Neural progenitor cell (in vitro differentiated cells): Measurements from ENCODE around the gene GMPR. TPM values are rescaled to one million over a fixed set of nuclear protein-coding genes. Genes with fewer than 3 reads are reported as not detected.

Experiments
- DNase-seq: peaks from one replicate; pipeline ENCODE4 v3.0.0-alpha.2; 2016; ENCODE audit warnings: low spot score
- H2AFZ ChIP-seq: fragments of 200-600 bp; sonication (generic); replicated peaks from 2 replicates; pipeline ENCODE4 v1.6.1; 2016; ENCODE audit warnings: antibody characterized with exemption
- H3F3A ChIP-seq: fragments of 200-600 bp; sonication (generic); 2 replicates; pipeline ENCODE4 v1.6.1; 2016; ENCODE audit warnings: antibody characterized with exemption, low read depth
- H3K27ac ChIP-seq: fragments of 200-600 bp; sonication (generic); 2 replicates; pipeline ENCODE4 v1.5.1; 2016; ENCODE audit warnings: mild to moderate bottlenecking
- H3K27me3 ChIP-seq: fragments of 200-600 bp; sonication (generic); 2 replicates; pipeline ENCODE4 v1.6.1; 2016; ENCODE audit warnings: mild to moderate bottlenecking, moderate library complexity
- H3K36me3 ChIP-seq: fragments of 200-600 bp; sonication (generic); 2 replicates; pipeline ENCODE4 v1.5.1; 2016
- H3K4me1 ChIP-seq: fragments of 200-600 bp; sonication (generic); 2 replicates; pipeline ENCODE4 v1.6.1; 2016; ENCODE audit warnings: mixed run types
- H3K4me2 ChIP-seq: fragments of 200-600 bp; sonication (generic); 2 replicates; pipeline ENCODE4 v1.6.1; 2016
- H3K4me3 ChIP-seq: fragments of 200-600 bp; sonication (generic); 2 replicates; pipeline ENCODE4 v1.5.1; 2016
- H3K79me2 ChIP-seq: fragments of 200-600 bp; sonication (generic); 2 replicates; pipeline ENCODE4 v1.6.1; 2016; ENCODE audit warnings: low read depth
- H3K9ac ChIP-seq: fragments of 200-600 bp; sonication (generic); 2 replicates; pipeline ENCODE4 v1.6.1; 2016
- H3K9me3 ChIP-seq: fragments of 200-600 bp; sonication (generic); 2 replicates; pipeline ENCODE4 v1.5.1; 2016; ENCODE audit warnings: low read depth
- H4K20me1 ChIP-seq: fragments of 200-600 bp; sonication (generic); 2 replicates; pipeline ENCODE4 v1.6.1; 2016; ENCODE audit warnings: low read depth
- H3K27ac Mint-ChIP-seq: 3 replicates; pipeline ENCODE4 v1.8.0; 2021; ENCODE audit warnings: mixed read lengths
- H3K27me3 Mint-ChIP-seq: 2 replicates; pipeline ENCODE4 v1.8.0; 2022; ENCODE audit warnings: low read depth, mild to moderate bottlenecking, inconsistent platforms, moderate library complexity, mixed read lengths; ENCODE audit not compliant: insufficient read depth
- H3K36me3 Mint-ChIP-seq: 3 replicates; pipeline ENCODE4 v1.8.0; 2021; ENCODE audit warnings: mixed read lengths
- H3K4me1 Mint-ChIP-seq: 3 replicates; pipeline ENCODE4 v1.8.0; 2021; ENCODE audit warnings: mixed read lengths
- H3K4me3 Mint-ChIP-seq: 3 replicates; pipeline ENCODE4 v1.8.0; 2021; ENCODE audit warnings: mild to moderate bottlenecking, moderate library complexity, mixed read lengths
- H3K9me3 Mint-ChIP-seq: 3 replicates; pipeline ENCODE4 v1.8.0; 2020; ENCODE audit warnings: mixed read lengths
- EZH2 ChIP-seq: fragments of 200-600 bp; sonication (generic); IDR thresholded peaks from 2 replicates; pipeline ENCODE4 v1.6.1; 2017; ENCODE audit warnings: antibody characterized with exemption, mild to moderate bottlenecking, moderate library complexity
- EZH2phosphoT487 ChIP-seq: fragments of 200-600 bp; sonication (generic); IDR thresholded peaks from 2 replicates; pipeline ENCODE4 v1.6.1; 2017; ENCODE audit warnings: antibody characterized with exemption
- total RNA-seq: library from RNA; depleted of rRNA; stranded (reverse); fragments of >200 nt; gene quantifications from 2 replicates; pipeline ENCODE4 v1.2.3, GENCODE V29; 2015; ENCODE audit warnings: low replicate concordance
- TF ChIP-seq, protein P1 (sequence below): fragments of 200-600 bp; sonication (generic); IDR thresholded peaks from 2 replicates; pipeline ENCODE4 v1.5.1; 2017; ENCODE audit warnings: antibody characterized with exemption, mild to moderate bottlenecking

Gene GMPR
- total RNA-seq, 1 donor from 2014 or later: not detected

DNA sequence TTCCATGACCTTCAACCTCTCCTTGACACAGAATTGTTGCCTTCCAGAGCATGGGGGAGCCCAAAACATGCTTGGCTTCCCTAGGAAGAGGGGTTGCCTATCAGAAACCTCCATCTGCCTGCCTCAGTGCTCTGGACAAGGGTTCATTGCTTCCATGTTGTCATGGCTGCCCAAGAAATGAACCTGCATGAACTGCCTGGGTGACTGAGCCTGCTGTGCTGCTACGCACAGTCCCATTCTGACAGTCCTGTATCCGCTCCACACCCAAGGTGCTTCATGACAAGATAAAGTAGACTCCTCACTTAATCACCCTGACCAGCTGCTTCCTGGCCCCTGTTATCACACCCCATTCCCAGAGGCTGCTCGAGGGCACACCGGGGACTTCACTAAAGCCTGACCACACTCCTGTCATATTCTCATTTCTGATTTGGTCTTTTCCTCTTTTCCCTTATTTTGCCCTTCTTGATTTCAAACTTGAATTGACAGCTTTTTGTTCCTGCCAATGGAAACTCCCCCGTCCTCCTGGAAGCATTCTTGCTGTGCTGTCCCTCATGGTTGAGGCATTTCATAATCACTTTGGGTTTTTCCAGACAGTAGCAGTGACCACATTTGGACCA lies 31.9 kb downstream of the GMPR start:
- Histone ChIP-seq H3K27me3 (no peaks in the 10 kb centered on the region), H3K4me1 (no peaks in the 10 kb centered on the region), H4K20me1 (no peaks in the 10 kb centered on the region), H3K79me2 (no peaks in the 10 kb centered on the region), H3K4me2 (no peak overlapping the region), H3K27ac (no peak overlapping the region), H3K9me3 (no peaks in the 10 kb centered on the region), H3K9ac (no peak overlapping the region), H2AFZ (no peak overlapping the region), H3K36me3 (no peaks in the 10 kb centered on the region), H3F3A (no peaks in the 10 kb centered on the region), H3K4me3 (no peak overlapping the region)
- H3K4me1 Mint-ChIP-seq: peaks cover 3% of the 10 kb centered on the region
- DNase-seq: no peak
- H3K27ac Mint-ChIP-seq: no peak overlapping the region
- TF ChIP-seq, protein P1, sequence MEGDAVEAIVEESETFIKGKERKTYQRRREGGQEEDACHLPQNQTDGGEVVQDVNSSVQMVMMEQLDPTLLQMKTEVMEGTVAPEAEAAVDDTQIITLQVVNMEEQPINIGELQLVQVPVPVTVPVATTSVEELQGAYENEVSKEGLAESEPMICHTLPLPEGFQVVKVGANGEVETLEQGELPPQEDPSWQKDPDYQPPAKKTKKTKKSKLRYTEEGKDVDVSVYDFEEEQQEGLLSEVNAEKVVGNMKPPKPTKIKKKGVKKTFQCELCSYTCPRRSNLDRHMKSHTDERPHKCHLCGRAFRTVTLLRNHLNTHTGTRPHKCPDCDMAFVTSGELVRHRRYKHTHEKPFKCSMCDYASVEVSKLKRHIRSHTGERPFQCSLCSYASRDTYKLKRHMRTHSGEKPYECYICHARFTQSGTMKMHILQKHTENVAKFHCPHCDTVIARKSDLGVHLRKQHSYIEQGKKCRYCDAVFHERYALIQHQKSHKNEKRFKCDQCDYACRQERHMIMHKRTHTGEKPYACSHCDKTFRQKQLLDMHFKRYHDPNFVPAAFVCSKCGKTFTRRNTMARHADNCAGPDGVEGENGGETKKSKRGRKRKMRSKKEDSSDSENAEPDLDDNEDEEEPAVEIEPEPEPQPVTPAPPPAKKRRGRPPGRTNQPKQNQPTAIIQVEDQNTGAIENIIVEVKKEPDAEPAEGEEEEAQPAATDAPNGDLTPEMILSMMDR: no peak
- TF ChIP-seq EZH2phosphoT487 (no peak), EZH2 (no peak)
- H3K9me3 Mint-ChIP-seq: peaks cover 4% of the 10 kb centered on the region
- no peak overlapping the region for H3K4me3 Mint-ChIP-seq
- H3K27me3 Mint-ChIP-seq: peaks cover 8% of the 10 kb centered on the region
- H3K36me3 Mint-ChIP-seq: no peaks in the 10 kb centered on the region

DNA sequence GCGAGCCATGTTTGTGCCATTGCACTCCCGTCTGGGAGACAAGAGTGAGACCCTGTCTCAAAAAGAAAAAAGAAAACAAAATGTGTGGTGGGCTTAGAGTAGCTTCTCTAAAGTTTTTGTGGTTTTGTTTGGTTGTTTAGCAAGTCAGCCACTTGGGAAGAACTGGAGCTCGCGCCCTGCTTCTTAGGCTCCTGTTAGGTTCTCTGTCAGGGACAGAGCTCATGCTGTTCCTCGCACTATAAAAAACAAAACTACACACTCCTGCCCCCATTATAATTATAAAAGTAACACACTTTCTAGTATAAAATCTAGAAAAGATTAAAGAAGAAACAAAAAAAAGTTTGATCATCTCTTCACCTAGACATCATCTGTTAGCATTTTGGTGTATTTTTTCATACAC lies 33.0 kb downstream of the GMPR start:
- Histone ChIP-seq H4K20me1 (no peaks in the 10 kb centered on the region), H3K4me2 (no peak overlapping the region), H3K27me3 (no peaks in the 10 kb centered on the region), H3K36me3 (no peaks in the 10 kb centered on the region), H2AFZ (no peak overlapping the region), H3K79me2 (no peaks in the 10 kb centered on the region), H3K27ac (no peak overlapping the region), H3K9ac (no peak overlapping the region), H3F3A (peaks cover under 1% of the 10 kb centered on the region), H3K4me1 (no peaks in the 10 kb centered on the region), H3K9me3 (no peaks in the 10 kb centered on the region), H3K4me3 (no peak overlapping the region)
- H3K27ac Mint-ChIP-seq: no peak overlapping the region
- no peaks in the 10 kb centered on the region for H3K36me3 Mint-ChIP-seq
- H3K4me3 Mint-ChIP-seq: no peak overlapping the region
- peaks cover 4% of the 10 kb centered on the region for H3K4me1 Mint-ChIP-seq
- H3K27me3 Mint-ChIP-seq: peaks cover 10% of the 10 kb centered on the region
- no peak for DNase-seq
- TF ChIP-seq EZH2: no peak
- no peak for TF ChIP-seq EZH2phosphoT487
- TF ChIP-seq, protein P1: no peak
- no peaks in the 10 kb centered on the region for H3K9me3 Mint-ChIP-seq

DNA sequence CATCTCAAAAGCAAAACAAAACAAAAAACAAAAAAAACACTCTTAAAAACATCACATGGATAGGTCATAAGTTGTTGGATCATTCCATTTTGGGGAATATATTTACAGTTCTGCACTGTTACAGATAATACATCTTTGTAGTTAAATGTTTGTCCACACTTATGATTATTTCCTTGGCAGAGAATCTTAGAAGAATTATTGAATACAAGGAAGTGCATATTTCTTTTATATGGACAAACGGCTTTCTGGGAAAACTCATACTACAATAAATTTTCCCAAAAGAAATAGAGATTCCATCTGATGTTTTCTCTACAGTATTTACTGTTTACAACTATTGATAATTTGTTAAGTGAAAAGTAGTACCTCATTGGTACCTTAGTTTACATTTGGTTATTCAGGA lies 33.8 kb downstream of the GMPR start:
- Histone ChIP-seq H4K20me1 (no peaks in the 10 kb centered on the region), H3K4me3 (no peak overlapping the region), H3K27ac (no peak overlapping the region), H3K36me3 (no peaks in the 10 kb centered on the region), H2AFZ (no peak overlapping the region), H3K4me2 (no peak overlapping the region), H3F3A (peaks cover 7% of the 10 kb centered on the region), H3K9me3 (no peaks in the 10 kb centered on the region), H3K4me1 (peaks cover 6% of the 10 kb centered on the region), H3K9ac (no peak overlapping the region), H3K27me3 (no peaks in the 10 kb centered on the region), H3K79me2 (no peaks in the 10 kb centered on the region)
- DNase-seq: no peak
- no peak overlapping the region for H3K4me3 Mint-ChIP-seq
- H3K27me3 Mint-ChIP-seq: peaks cover 10% of the 10 kb centered on the region
- no peaks in the 10 kb centered on the region for H3K9me3 Mint-ChIP-seq
- no peak overlapping the region for H3K27ac Mint-ChIP-seq
- no peak for TF ChIP-seq EZH2
- TF ChIP-seq, protein P1: no peak
- no peak for TF ChIP-seq EZH2phosphoT487
- H3K4me1 Mint-ChIP-seq: peaks cover 11% of the 10 kb centered on the region
- no peaks in the 10 kb centered on the region for H3K36me3 Mint-ChIP-seq
